Activated CD4-positive, alpha-beta memory T cell treated with anti-CD3 and anti-CD28 coated beads for 36 hours (primary cell): ENCODE measurements around the gene ERVFRD-1. TPM values are rescaled to one million over a fixed set of nuclear protein-coding genes. Genes with fewer than 3 reads are reported as not detected.

ENCODE experiments used
- CTCF ChIA-PET: fragments of 350-600 bp; sonication (Branson Sonifier 250); formaldehyde crosslinking; loops from one replicate; lab custom pipeline; 2021; ENCODE audit warnings: antibody characterized with exemption, inconsistent platforms; lab: Charles Lee
- POLR2A ChIA-PET: fragments of 350-600 bp; sonication (Branson Sonifier 250); formaldehyde crosslinking; loops from one replicate; lab custom pipeline; 2021; ENCODE audit warnings: antibody characterized with exemption; lab: Charles Lee
- DNase-seq: peaks from one replicate; pipeline ENCODE4 v3.0.0-alpha.2; 2020
- H3K27ac Mint-ChIP-seq: one replicate; pipeline ENCODE4 v1.8.0; 2021; ENCODE audit warnings: mixed read lengths
- H3K27me3 Mint-ChIP-seq: one replicate; pipeline ENCODE4 v1.8.0; 2021; ENCODE audit warnings: mixed read lengths
- H3K36me3 Mint-ChIP-seq: one replicate; pipeline ENCODE4 v1.8.0; 2021; ENCODE audit warnings: mixed read lengths
- H3K4me1 Mint-ChIP-seq: one replicate; pipeline ENCODE4 v1.8.0; 2021; ENCODE audit warnings: low read depth, mixed read lengths
- H3K4me3 Mint-ChIP-seq: one replicate; pipeline ENCODE4 v1.8.0; 2021; ENCODE audit warnings: mild to moderate bottlenecking, mixed read lengths
- H3K9me3 Mint-ChIP-seq: one replicate; pipeline ENCODE4 v1.8.0; 2021; ENCODE audit warnings: mixed read lengths
- intact Hi-C: fragments of 100-400 bp; cut with micrococcal nuclease; formaldehyde crosslinking; loops from one replicate; pipeline ENCODE4 v1.15.1; 2023
- total RNA-seq, 2 experiments: library from RNA; stranded (reverse); gene quantifications; one replicate each; pipeline ENCODE4 v1.2.3, GENCODE V29; 2021

ERVFRD-1 gene
- total RNA-seq, 2 experiments from 2014 or later, result not detected

DNA sequence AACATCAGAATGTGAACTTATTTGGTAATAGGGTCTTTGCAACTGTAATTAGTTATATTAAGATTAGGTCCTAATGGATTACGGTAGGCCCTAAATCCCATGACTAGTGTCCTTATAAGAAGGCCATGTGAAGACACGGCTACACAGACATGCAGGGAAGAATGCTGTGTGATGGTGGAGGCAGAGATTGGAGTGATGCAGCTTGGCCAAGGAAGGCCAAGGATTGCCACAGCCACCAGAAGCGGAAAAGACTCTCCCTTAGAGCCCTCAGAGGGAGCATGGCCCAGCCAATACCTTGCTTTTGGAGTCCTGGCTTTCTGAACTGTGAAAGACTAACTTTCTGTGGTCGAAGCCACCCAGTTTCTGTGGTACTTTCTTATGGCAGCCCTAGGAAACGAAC is 27.6 kb downstream of the ERVFRD-1 start:
- ChIA-PET CTCF (interaction anchor here (2.0 kb wide), 1 partner anchor 15 kb away, joined by 4 read pairs; no protein-coding TSS in a partner anchor), POLR2A (no interaction called here)
- no peak for DNase-seq
- no peak overlapping the region for H3K27ac Mint-ChIP-seq
- no peaks in the 10 kb centered on the region for H3K9me3 Mint-ChIP-seq
- no peak overlapping the region for H3K4me3 Mint-ChIP-seq
- H3K36me3 Mint-ChIP-seq, result no peaks in the 10 kb centered on the region
- peaks cover 7% of the 10 kb centered on the region for H3K27me3 Mint-ChIP-seq
- intact Hi-C loops, result no loop called here
- H3K4me1 Mint-ChIP-seq, result no peaks in the 10 kb centered on the region

DNA sequence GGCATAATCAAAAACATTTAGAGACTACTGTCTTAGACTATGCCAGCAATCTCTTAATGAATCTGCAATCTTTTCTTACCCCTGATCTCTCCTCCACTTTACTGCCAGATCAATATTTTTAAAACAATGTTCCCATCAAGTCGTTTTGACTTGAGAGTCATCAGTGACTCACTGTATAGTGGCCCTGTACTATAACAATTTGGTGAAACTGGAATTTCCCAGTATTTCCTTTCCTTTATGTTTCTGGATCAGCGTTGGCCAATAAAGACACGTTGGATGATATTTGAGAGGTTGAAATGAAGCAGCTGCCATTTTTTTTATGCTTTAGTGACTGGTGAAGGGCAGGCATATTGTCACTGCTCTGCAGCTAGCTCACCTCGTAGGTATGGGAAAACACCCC is 28.0 kb downstream of the ERVFRD-1 start:
- Mint-ChIP-seq H3K9me3 (no peaks in the 10 kb centered on the region), H3K4me1 (no peaks in the 10 kb centered on the region), H3K4me3 (no peak overlapping the region), H3K36me3 (no peaks in the 10 kb centered on the region), H3K27ac (no peak overlapping the region), H3K27me3 (peaks cover 7% of the 10 kb centered on the region)
- intact Hi-C loops, result no loop called here
- CTCF ChIA-PET, result interaction anchor here (1.5 to 2.0 kb wide), 2 partner anchors 8 to 14 kb away, joined by 4 read pairs; no protein-coding TSS in a partner anchor
- no peak for DNase-seq
- POLR2A ChIA-PET, result no interaction called here

GRCh38 chr6:11080296-11080695 is 31.2 kb downstream of the ERVFRD-1 start:
- POLR2A ChIA-PET, result no interaction called here
- intact Hi-C loops, result no loop called here
- DNase-seq, result no peak
- Mint-ChIP-seq H3K4me1 (no peaks in the 10 kb centered on the region), H3K9me3 (no peaks in the 10 kb centered on the region), H3K4me3 (no peak overlapping the region), H3K36me3 (no peaks in the 10 kb centered on the region), H3K27me3 (peaks cover 5% of the 10 kb centered on the region), H3K27ac (no peak overlapping the region)
- CTCF ChIA-PET, result interaction anchor here (1.3 kb wide), 1 partner anchor 11 kb away, joined by 4 read pairs; no protein-coding TSS in a partner anchor

GRCh38 chr6:11078266-11078665 is 33.3 kb downstream of the ERVFRD-1 start:
- no peak overlapping the region for H3K4me3 Mint-ChIP-seq
- no peak for DNase-seq
- ChIA-PET POLR2A (no interaction called here), CTCF (interaction anchor here (1.7 kb wide), 1 partner anchor 418 kb away, joined by 4 read pairs; no protein-coding TSS in a partner anchor)
- H3K36me3 Mint-ChIP-seq, result no peaks in the 10 kb centered on the region
- H3K27me3 Mint-ChIP-seq, result no peaks in the 10 kb centered on the region
- no peaks in the 10 kb centered on the region for H3K4me1 Mint-ChIP-seq
- H3K9me3 Mint-ChIP-seq, result no peaks in the 10 kb centered on the region
- no peak overlapping the region for H3K27ac Mint-ChIP-seq
- intact Hi-C loops, result no loop called here

DNA sequence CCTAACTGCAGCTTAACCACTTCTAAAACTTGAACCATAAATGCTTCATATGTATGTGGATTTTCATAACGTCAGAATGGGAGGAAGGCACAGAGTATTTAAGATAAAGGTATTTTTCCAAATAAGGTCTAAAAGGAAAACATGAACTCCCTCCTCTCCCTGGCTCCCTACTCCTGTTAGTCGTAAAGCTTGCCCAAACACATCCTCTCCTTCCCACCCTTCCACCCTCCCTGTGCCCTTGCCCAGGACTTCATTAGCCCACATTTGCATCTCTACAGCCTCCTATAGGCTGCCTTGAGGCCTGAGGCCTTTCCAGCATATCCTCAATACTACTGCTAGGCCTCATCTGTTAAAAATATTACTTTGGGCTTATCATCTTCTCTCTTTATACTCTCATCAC is 35.0 kb downstream of the ERVFRD-1 start:
- CTCF ChIA-PET, result interaction anchor here (0.7 to 1.7 kb wide), 3 partner anchors 8 to 419 kb away, joined by 3 to 4 read pairs (median 3); no protein-coding TSS in a partner anchor
- Mint-ChIP-seq H3K27me3 (peaks cover 3% of the 10 kb centered on the region), H3K4me1 (no peaks in the 10 kb centered on the region), H3K4me3 (no peak overlapping the region), H3K9me3 (no peaks in the 10 kb centered on the region), H3K27ac (no peak overlapping the region), H3K36me3 (no peaks in the 10 kb centered on the region)
- DNase-seq, result no peak
- intact Hi-C loops, result no loop called here
- POLR2A ChIA-PET, result no interaction called here

- ChIA-PET CTCF (interaction anchor here (1.0 to 3.2 kb wide), 2 partner anchors 117 to 121 kb away, joined by 3 to 22 read pairs; no protein-coding TSS in a partner anchor), POLR2A (no interaction called here)
- no peak for DNase-seq
- Mint-ChIP-seq H3K36me3 (no peaks in the 10 kb centered on the region), H3K4me3 (no peak overlapping the region), H3K9me3 (no peaks in the 10 kb centered on the region), H3K4me1 (no peaks in the 10 kb centered on the region), H3K27me3 (peaks cover 3% of the 10 kb centered on the region), H3K27ac (no peak overlapping the region)
- intact Hi-C loops, result no loop called here
These were observed 39.4 kb downstream of the ERVFRD-1 start for GRCh38 chr6:11072101-11072500.

DNA sequence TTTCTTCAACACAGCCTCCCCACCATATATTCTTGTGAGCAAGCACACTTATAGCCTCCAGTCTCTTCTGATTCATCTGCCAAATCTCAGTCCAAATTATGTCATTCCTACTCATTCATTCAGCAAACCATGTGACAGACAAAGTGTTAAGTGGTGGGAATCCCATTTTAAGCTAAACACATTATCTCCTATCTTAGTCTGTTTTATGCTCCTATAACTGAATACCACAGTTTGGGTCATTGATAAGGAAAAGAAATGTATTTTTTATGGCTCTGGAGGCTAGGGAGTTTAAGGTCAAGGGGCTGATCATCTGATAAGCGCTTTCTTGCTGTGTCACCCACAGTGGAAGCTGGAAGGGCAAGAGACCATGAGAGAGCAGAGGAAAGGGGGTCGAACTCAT is 41.8 kb downstream of the ERVFRD-1 start:
- ChIA-PET POLR2A (no interaction called here), CTCF (interaction anchor here (0.9 to 3.2 kb wide), 14 partner anchors 14 to 591 kb away, joined by 3 to 25 read pairs (median 6); partner anchors contain the start of gene SMIM13)
- H3K27ac Mint-ChIP-seq, result no peak overlapping the region
- no peaks in the 10 kb centered on the region for H3K36me3 Mint-ChIP-seq
- H3K27me3 Mint-ChIP-seq, result peaks cover 3% of the 10 kb centered on the region
- H3K9me3 Mint-ChIP-seq, result no peaks in the 10 kb centered on the region
- no peaks in the 10 kb centered on the region for H3K4me1 Mint-ChIP-seq
- DNase-seq, result no peak
- H3K4me3 Mint-ChIP-seq, result no peak overlapping the region
- intact Hi-C loops, result loop anchor here (1.0 to 2.0 kb wide), 2 partner anchors 115 to 591 kb away; no protein-coding TSS in a partner anchor

- Mint-ChIP-seq H3K27me3 (peaks cover 3% of the 10 kb centered on the region), H3K9me3 (no peaks in the 10 kb centered on the region), H3K4me3 (no peak overlapping the region), H3K27ac (no peak overlapping the region), H3K36me3 (no peaks in the 10 kb centered on the region), H3K4me1 (no peaks in the 10 kb centered on the region)
- no peak for DNase-seq
- intact Hi-C loops, result no loop called here
- ChIA-PET POLR2A (no interaction called here), CTCF (interaction anchor here (0.7 to 3.2 kb wide), 5 partner anchors 11 to 589 kb away, joined by 3 to 14 read pairs (median 4); no protein-coding TSS in a partner anchor)
These were observed 44.2 kb downstream of the ERVFRD-1 start for GRCh38 chr6:11067348-11067747.

GRCh38 chr6:11066505-11067347 is 44.8 kb downstream of the ERVFRD-1 start:
- Mint-ChIP-seq H3K27ac (no peak overlapping the region), H3K27me3 (peaks cover 1% of the 10 kb centered on the region), H3K9me3 (no peaks in the 10 kb centered on the region), H3K4me1 (no peaks in the 10 kb centered on the region), H3K4me3 (no peak overlapping the region), H3K36me3 (no peaks in the 10 kb centered on the region)
- DNase-seq, result no peak
- ChIA-PET CTCF (interaction anchor here (0.7 to 3.2 kb wide), 5 partner anchors 10 to 588 kb away, joined by 3 to 14 read pairs (median 4); no protein-coding TSS in a partner anchor), POLR2A (no interaction called here)
- intact Hi-C loops, result no loop called here

- POLR2A ChIA-PET, result no interaction called here
- Mint-ChIP-seq H3K4me1 (no peaks in the 10 kb centered on the region), H3K36me3 (no peaks in the 10 kb centered on the region), H3K9me3 (no peaks in the 10 kb centered on the region), H3K27me3 (peaks cover 6% of the 10 kb centered on the region), H3K27ac (no peak overlapping the region), H3K4me3 (no peak overlapping the region)
- CTCF ChIA-PET, result interaction anchor here (1.6 to 3.2 kb wide), 2 partner anchors 111 to 587 kb away, joined by 6 to 14 read pairs; no protein-coding TSS in a partner anchor
- no peak for DNase-seq
- intact Hi-C loops, result no loop called here
These were observed 45.9 kb downstream of the ERVFRD-1 start for GRCh38 chr6:11065436-11066202.

GRCh38 chr6:11064836-11065235 is 46.7 kb downstream of the ERVFRD-1 start:
- Mint-ChIP-seq H3K4me1 (no peaks in the 10 kb centered on the region), H3K36me3 (no peaks in the 10 kb centered on the region), H3K9me3 (no peaks in the 10 kb centered on the region), H3K27me3 (peaks cover 6% of the 10 kb centered on the region), H3K4me3 (no peak overlapping the region), H3K27ac (no peak overlapping the region)
- no peak for DNase-seq
- CTCF ChIA-PET, result interaction anchor here (0.7 to 3.2 kb wide), 3 partner anchors 110 to 586 kb away, joined by 3 to 14 read pairs (median 6); no protein-coding TSS in a partner anchor
- intact Hi-C loops, result no loop called here
- POLR2A ChIA-PET, result no interaction called here
